NT2/D1 (cell line): ENCODE results near the gene C8G.

Experiments used
- DNase-seq: peaks from one replicate; pipeline ENCODE4 v3.0.0-alpha.2; 2011; ENCODE audit warnings: low read depth, low spot score
- H3K27me3 ChIP-seq: 2 replicates; pipeline ENCODE4 v1.6.0; 2011; ENCODE audit warnings: mild to moderate bottlenecking; ENCODE audit not compliant: insufficient read length, insufficient read depth
- H3K36me3 ChIP-seq: 2 replicates; pipeline ENCODE4 v1.6.1; 2011; ENCODE audit warnings: mild to moderate bottlenecking, low read length, mixed read lengths; ENCODE audit not compliant: insufficient read depth, insufficient read length
- H3K4me1 ChIP-seq: 2 replicates; pipeline ENCODE4 v1.5.1; 2011; ENCODE audit not compliant: insufficient read depth, insufficient read length
- H3K4me3 ChIP-seq: 2 replicates; pipeline ENCODE4 v1.5.1; 2011; ENCODE audit warnings: low read depth; ENCODE audit not compliant: insufficient read length
- H3K9ac ChIP-seq: 2 replicates; pipeline ENCODE4 v1.6.0; 2011; ENCODE audit warnings: low read depth; ENCODE audit not compliant: insufficient read length
- H3K9me3 ChIP-seq: 2 replicates; pipeline ENCODE4 v1.5.1; 2011; ENCODE audit warnings: mild to moderate bottlenecking, low read length; ENCODE audit not compliant: insufficient read depth
- SUZ12 ChIP-seq: IDR thresholded peaks from 2 replicates; pipeline ENCODE4 v1.6.1; 2011; ENCODE audit not compliant: insufficient read length, insufficient read depth; ENCODE audit errors: extremely low read depth
- YY1 ChIP-seq: IDR thresholded peaks from 2 replicates; pipeline ENCODE4 v1.6.1; 2011; ENCODE audit not compliant: insufficient read length, insufficient read depth
- ZNF274 ChIP-seq: IDR thresholded peaks from 2 replicates; pipeline ENCODE4 v1.6.1; 2011; ENCODE audit warnings: mild to moderate bottlenecking, low read depth, low read length

C8G gene

GRCh38 chr9:136915632-136916329, 29.3 kb upstream of the C8G start:
- Histone ChIP-seq H3K36me3 (peaks cover 69% of the 10 kb centered on the region), H3K4me3 (no peak overlapping the region), H3K9ac (no peak overlapping the region), H3K27me3 (no peaks in the 10 kb centered on the region), H3K4me1 (peaks cover 3% of the 10 kb centered on the region), H3K9me3 (no peaks in the 10 kb centered on the region)
- TF ChIP-seq ZNF274 (no peak), YY1 (no peak), SUZ12 (no peak)
- no peak for DNase-seq

DNA sequence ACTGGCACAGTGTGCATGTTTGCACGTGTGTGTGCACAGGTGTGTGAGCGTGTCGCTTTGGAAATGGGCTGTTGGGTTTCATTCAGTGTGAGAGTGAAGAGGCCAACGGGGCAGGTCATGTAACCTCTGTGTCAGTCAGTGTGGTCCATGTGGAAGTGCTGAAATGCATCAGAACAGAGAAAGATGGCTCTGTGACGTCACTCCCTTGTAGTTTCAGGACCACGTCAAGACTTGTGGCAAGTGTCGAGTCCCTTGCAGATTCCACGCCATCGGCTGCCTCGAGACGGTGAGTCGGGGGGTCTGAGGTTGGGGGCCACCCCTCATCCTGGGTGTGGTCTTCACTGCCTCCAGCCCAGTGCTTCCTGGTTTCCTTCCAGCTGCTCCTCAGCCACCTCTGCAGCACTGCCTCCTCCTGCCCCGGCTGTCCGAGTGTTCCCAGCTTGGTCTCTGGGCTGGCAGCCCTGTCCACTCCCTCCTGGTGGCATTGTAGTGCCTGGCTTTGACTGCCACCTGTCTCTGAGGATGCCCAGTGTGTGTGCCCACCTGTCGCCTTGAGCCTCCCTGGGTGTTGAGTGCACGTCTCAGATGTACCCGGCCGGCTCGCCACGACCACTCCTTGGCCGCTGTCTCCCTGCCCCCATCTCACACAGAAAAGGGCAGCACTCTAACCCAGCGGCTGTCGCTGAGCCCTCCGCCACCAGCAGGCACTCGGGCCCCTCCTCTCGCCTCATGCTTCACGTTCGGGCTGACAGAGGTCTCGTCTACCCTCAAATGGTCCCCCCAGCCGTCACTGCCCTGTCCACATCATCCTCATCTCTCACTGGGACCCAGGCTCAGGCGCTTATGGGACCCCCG, 28.5 kb upstream of the C8G start:
- Histone ChIP-seq H3K4me3 (no peak overlapping the region), H3K4me1 (peaks cover 7% of the 10 kb centered on the region), H3K9ac (no peak overlapping the region), H3K9me3 (no peaks in the 10 kb centered on the region), H3K27me3 (no peaks in the 10 kb centered on the region), H3K36me3 (peaks cover 70% of the 10 kb centered on the region)
- TF ChIP-seq SUZ12 (no peak), YY1 (no peak)
- no peak for DNase-seq

- Histone ChIP-seq H3K9ac (no peak overlapping the region), H3K27me3 (no peaks in the 10 kb centered on the region), H3K4me3 (no peak overlapping the region), H3K9me3 (no peaks in the 10 kb centered on the region), H3K36me3 (peaks cover 78% of the 10 kb centered on the region), H3K4me1 (peaks cover 7% of the 10 kb centered on the region)
- no peak for DNase-seq
- TF ChIP-seq ZNF274: no peak
- TF ChIP-seq SUZ12: no peak
- no peak for TF ChIP-seq YY1
Measured at GRCh38 chr9:136917902-136918301, 27.1 kb upstream of the C8G start.

DNA sequence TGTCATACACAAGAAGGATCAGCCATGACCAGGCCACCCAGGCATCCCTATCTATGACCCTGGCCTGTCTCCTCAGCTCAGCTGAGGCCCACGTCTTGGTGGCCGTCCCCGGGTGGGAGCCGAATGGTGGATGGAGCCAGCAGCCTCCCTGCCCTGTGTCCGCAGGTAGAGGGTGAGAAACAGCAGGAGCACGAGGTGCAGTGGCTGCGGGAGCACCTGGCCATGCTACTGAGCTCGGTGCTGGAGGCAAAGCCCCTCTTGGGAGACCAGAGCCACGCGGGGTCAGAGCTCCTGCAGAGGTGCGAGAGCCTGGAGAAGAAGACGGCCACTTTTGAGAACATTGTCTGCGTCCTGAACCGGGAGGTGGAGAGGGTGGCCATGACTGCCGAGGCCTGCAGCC, 25.0 kb upstream of the C8G start:
- H3K4me3 ChIP-seq: no peak overlapping the region
- DNase-seq: no peak
- no peak overlapping the region for H3K9ac ChIP-seq
- no peaks in the 10 kb centered on the region for H3K9me3 ChIP-seq
- TF ChIP-seq YY1 (no peak), ZNF274 (no peak), SUZ12 (no peak)
- peaks cover 81% of the 10 kb centered on the region for H3K36me3 ChIP-seq
- H3K4me1 ChIP-seq: peaks cover 5% of the 10 kb centered on the region
- no peaks in the 10 kb centered on the region for H3K27me3 ChIP-seq

GRCh38 chr9:136920734-136921231, 24.3 kb upstream of the C8G start:
- H3K4me3 ChIP-seq: no peak overlapping the region
- H3K27me3 ChIP-seq: no peaks in the 10 kb centered on the region
- H3K36me3 ChIP-seq: peaks cover 81% of the 10 kb centered on the region
- peaks cover 5% of the 10 kb centered on the region for H3K4me1 ChIP-seq
- H3K9me3 ChIP-seq: no peaks in the 10 kb centered on the region
- TF ChIP-seq YY1: no peak
- no peak for TF ChIP-seq ZNF274
- no peak for TF ChIP-seq SUZ12
- no peak overlapping the region for H3K9ac ChIP-seq
- DNase-seq: no peak

- no peak for TF ChIP-seq YY1
- no peak for TF ChIP-seq ZNF274
- TF ChIP-seq SUZ12: no peak
- Histone ChIP-seq H3K4me3 (no peak overlapping the region), H3K9ac (no peak overlapping the region), H3K27me3 (no peaks in the 10 kb centered on the region), H3K36me3 (peaks cover 81% of the 10 kb centered on the region), H3K4me1 (peaks cover 5% of the 10 kb centered on the region), H3K9me3 (no peaks in the 10 kb centered on the region)
- no peak for DNase-seq
Measured at GRCh38 chr9:136921307-136921706, 23.7 kb upstream of the C8G start.

- Histone ChIP-seq H3K9ac (no peak overlapping the region), H3K36me3 (peaks cover 81% of the 10 kb centered on the region), H3K27me3 (no peaks in the 10 kb centered on the region), H3K4me1 (peaks cover 5% of the 10 kb centered on the region), H3K9me3 (no peaks in the 10 kb centered on the region), H3K4me3 (no peak overlapping the region)
- DNase-seq: no peak
- TF ChIP-seq ZNF274 (no peak), YY1 (no peak), SUZ12 (no peak)
Measured at GRCh38 chr9:136921718-136922117, 23.3 kb upstream of the C8G start.
